Osteoblast (primary cell): ENCODE measurements around the gene SYT4. TPM values are rescaled to one million over a fixed set of nuclear protein-coding genes. Genes with fewer than 3 reads are reported as not detected.

Experiments used
- DNase-seq: peaks from one replicate; pipeline ENCODE4 v3.0.0; 2011; ENCODE audit warnings: low spot score, mixed read lengths; ENCODE audit not compliant: insufficient read length; ENCODE audit errors: missing footprints
- H2AFZ ChIP-seq: 2 replicates; pipeline ENCODE4 v1.6.0; 2011; ENCODE audit warnings: mild to moderate bottlenecking, low read length
- H3K27ac ChIP-seq: 2 replicates; pipeline ENCODE4 v1.5.1; 2011; ENCODE audit warnings: mild to moderate bottlenecking, low read depth, low read length, moderate library complexity
- H3K27me3 ChIP-seq: 2 replicates; pipeline ENCODE4 v1.6.0; 2012; ENCODE audit warnings: mild to moderate bottlenecking, control low read depth, inconsistent platforms, low read length, moderate library complexity; ENCODE audit not compliant: insufficient read depth
- H3K36me3 ChIP-seq: 2 replicates; pipeline ENCODE4 v1.5.1; 2011; ENCODE audit warnings: mild to moderate bottlenecking, low read length, control low read depth, moderate library complexity; ENCODE audit not compliant: insufficient read depth
- H3K4me1 ChIP-seq: 2 replicates; pipeline ENCODE4 v1.5.1; 2011; ENCODE audit warnings: mild to moderate bottlenecking, low read length, control low read depth, moderate library complexity; ENCODE audit not compliant: insufficient read depth
- H3K4me2 ChIP-seq: 2 replicates; pipeline ENCODE4 v1.6.0; 2011; ENCODE audit warnings: mild to moderate bottlenecking, low read length; ENCODE audit not compliant: insufficient read depth
- H3K4me3 ChIP-seq: fragments of 200-600 bp; sonication (generic); 3 replicates; pipeline ENCODE4 v1.5.1; 2012; ENCODE audit warnings: mild to moderate bottlenecking, low read length, inconsistent platforms; ENCODE audit not compliant: insufficient read depth
- H3K79me2 ChIP-seq: 2 replicates; pipeline ENCODE4 v1.6.0; 2012; ENCODE audit warnings: mild to moderate bottlenecking, low read length, control low read depth, inconsistent platforms; ENCODE audit not compliant: insufficient read depth
- H3K9me3 ChIP-seq: 2 replicates; pipeline ENCODE4 v1.5.1; 2011; ENCODE audit warnings: low read depth, low read length, control low read depth
- H4K20me1 ChIP-seq: 2 replicates; pipeline ENCODE4 v1.6.0; 2012; ENCODE audit warnings: mild to moderate bottlenecking, low read length, control low read depth; ENCODE audit not compliant: insufficient read depth
- CTCF ChIP-seq: IDR thresholded peaks from 2 replicates; pipeline ENCODE4 v1.5.1; 2011; ENCODE audit warnings: mild to moderate bottlenecking, low read depth, low read length, moderate library complexity; ENCODE audit errors: extremely low read depth
- total RNA-seq: library from RNA; depleted of rRNA; stranded (reverse); fragments of >200 nt; gene quantifications from 2 replicates; pipeline ENCODE4 v1.2.3, GENCODE V29; 2012

SYT4 gene
- total RNA-seq, 1 donor: not detected

- no peak overlapping the region for H2AFZ ChIP-seq
Measured at GRCh38 chr18:43234889-43235288, 42.4 kb downstream of the SYT4 start.

GRCh38 chr18:43222501-43222900 lies 54.8 kb downstream of the SYT4 start:
- H2AFZ ChIP-seq: no peak overlapping the region
- H3K4me3 ChIP-seq: no peak overlapping the region
- TF ChIP-seq CTCF: no peak
- no peaks in the 10 kb centered on the region for H3K4me1 ChIP-seq
- no peaks in the 10 kb centered on the region for H3K36me3 ChIP-seq
- H3K27ac ChIP-seq: no peak overlapping the region
- H3K27me3 ChIP-seq: no peaks in the 10 kb centered on the region
- no peaks in the 10 kb centered on the region for H3K79me2 ChIP-seq
- no peaks in the 10 kb centered on the region for H4K20me1 ChIP-seq
- DNase-seq: peak; percentile 21
- H3K4me2 ChIP-seq: no peak overlapping the region
- no peaks in the 10 kb centered on the region for H3K9me3 ChIP-seq

More at GRCh38 chr18:43234889-43235288, 42.4 kb downstream of the SYT4 start:
- H4K20me1 ChIP-seq: no peaks in the 10 kb centered on the region
- H3K27ac ChIP-seq: no peak overlapping the region
- no peaks in the 10 kb centered on the region for H3K79me2 ChIP-seq
- no peak for TF ChIP-seq CTCF
- H3K4me3 ChIP-seq: no peak overlapping the region
- no peaks in the 10 kb centered on the region for H3K36me3 ChIP-seq
- DNase-seq: no peak
- H3K9me3 ChIP-seq: no peaks in the 10 kb centered on the region
- no peak overlapping the region for H3K4me2 ChIP-seq
- H3K27me3 ChIP-seq: no peaks in the 10 kb centered on the region
- H3K4me1 ChIP-seq: no peaks in the 10 kb centered on the region

GRCh38 chr18:43220691-43221090 lies 56.6 kb downstream of the SYT4 start:
- H3K27ac ChIP-seq: no peak overlapping the region
- H3K4me1 ChIP-seq: no peaks in the 10 kb centered on the region
- H3K27me3 ChIP-seq: no peaks in the 10 kb centered on the region
- no peak for DNase-seq
- no peak overlapping the region for H3K4me3 ChIP-seq
- no peaks in the 10 kb centered on the region for H3K36me3 ChIP-seq
- no peaks in the 10 kb centered on the region for H4K20me1 ChIP-seq
- no peaks in the 10 kb centered on the region for H3K9me3 ChIP-seq
- TF ChIP-seq CTCF: no peak
- H2AFZ ChIP-seq: no peak overlapping the region
- no peaks in the 10 kb centered on the region for H3K79me2 ChIP-seq
- H3K4me2 ChIP-seq: no peak overlapping the region

Other genes starting within 250 kb of the SYT4 start
- gene RIT2, start 161.8 kb downstream of the SYT4 start, total RNA-seq: not detected in 2 replicates